ENCODE measurements around the gene PPP6C. TPM values are rescaled to one million over a fixed set of nuclear protein-coding genes. Genes with fewer than 3 reads are reported as not detected.
"Not testable (repeated sequence)": the region's sequence is repeated elsewhere in the genome, so short reads cannot be mapped to it uniquely, and the experiment has no call there.

PPP6C gene
- polyA plus RNA-seq, 1 experiment = 7.7 TPM

GRCh38 chr9:125125523-125125922 lies 64.1 kb downstream of the PPP6C start:
- Histone ChIP-seq H3K4me3 (ENCODE audit: low read depth, low read length) (no peak overlapping the region), H3K27me3 (ENCODE audit: control insufficient read depth, insufficient read depth, low read length) (no peaks in the 10 kb centered on the region), H3K36me3 (ENCODE audit: control insufficient read depth, insufficient read depth, low read length) (no peaks in the 10 kb centered on the region)
- POLR2A ChIA-PET = interaction anchor here (0.5 to 0.6 kb wide), 2 partner anchors 11 to 1189 kb away, joined by 3 read pairs; no protein-coding TSS in a partner anchor
- CTCF ChIA-PET = interaction anchor here (0.6 to 1.3 kb wide), 4 partner anchors 8 to 236 kb away, joined by 3 to 5 read pairs (median 4); no protein-coding TSS in a partner anchor
- TF ChIP-seq, protein P1, sequence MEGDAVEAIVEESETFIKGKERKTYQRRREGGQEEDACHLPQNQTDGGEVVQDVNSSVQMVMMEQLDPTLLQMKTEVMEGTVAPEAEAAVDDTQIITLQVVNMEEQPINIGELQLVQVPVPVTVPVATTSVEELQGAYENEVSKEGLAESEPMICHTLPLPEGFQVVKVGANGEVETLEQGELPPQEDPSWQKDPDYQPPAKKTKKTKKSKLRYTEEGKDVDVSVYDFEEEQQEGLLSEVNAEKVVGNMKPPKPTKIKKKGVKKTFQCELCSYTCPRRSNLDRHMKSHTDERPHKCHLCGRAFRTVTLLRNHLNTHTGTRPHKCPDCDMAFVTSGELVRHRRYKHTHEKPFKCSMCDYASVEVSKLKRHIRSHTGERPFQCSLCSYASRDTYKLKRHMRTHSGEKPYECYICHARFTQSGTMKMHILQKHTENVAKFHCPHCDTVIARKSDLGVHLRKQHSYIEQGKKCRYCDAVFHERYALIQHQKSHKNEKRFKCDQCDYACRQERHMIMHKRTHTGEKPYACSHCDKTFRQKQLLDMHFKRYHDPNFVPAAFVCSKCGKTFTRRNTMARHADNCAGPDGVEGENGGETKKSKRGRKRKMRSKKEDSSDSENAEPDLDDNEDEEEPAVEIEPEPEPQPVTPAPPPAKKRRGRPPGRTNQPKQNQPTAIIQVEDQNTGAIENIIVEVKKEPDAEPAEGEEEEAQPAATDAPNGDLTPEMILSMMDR (IDR thresholded peaks at IDR 0.05; ENCODE audit: insufficient read depth, low read depth, low read length) = no peak
- DNase-seq (ENCODE audit: low read depth) = no peak

DNA sequence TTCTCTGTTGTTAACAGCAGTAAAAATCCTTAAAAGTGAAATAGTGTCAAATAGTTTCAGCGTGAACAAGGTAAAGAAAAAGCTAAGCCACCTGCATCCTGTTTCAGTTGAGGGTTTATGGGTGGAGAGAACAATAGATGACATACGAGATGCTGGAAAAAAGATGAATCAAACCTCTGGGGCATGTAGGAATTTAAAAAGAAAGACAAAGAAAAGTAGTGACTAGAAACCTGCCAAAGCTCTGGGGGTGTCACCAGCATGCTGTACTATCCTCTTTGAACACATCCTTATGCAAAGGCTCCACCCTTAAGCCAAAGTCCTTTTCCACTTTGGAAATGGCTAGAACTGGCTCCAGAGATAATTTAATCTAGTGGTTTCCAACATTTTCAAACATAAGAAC lies 68.5 kb downstream of the PPP6C start:
- Histone ChIP-seq H3K36me3 (ENCODE audit: control insufficient read depth, insufficient read depth, low read length) (no peaks in the 10 kb centered on the region), H3K4me3 (ENCODE audit: low read depth, low read length) (no peak overlapping the region), H3K27me3 (ENCODE audit: control insufficient read depth, insufficient read depth, low read length) (no peaks in the 10 kb centered on the region)
- TF ChIP-seq, protein P1 (IDR thresholded peaks at IDR 0.05; ENCODE audit: insufficient read depth, low read depth, low read length) = no peak
- ChIA-PET CTCF (no interaction called here), POLR2A (no interaction called here)
- DNase-seq (ENCODE audit: low read depth) = no peak

DNA sequence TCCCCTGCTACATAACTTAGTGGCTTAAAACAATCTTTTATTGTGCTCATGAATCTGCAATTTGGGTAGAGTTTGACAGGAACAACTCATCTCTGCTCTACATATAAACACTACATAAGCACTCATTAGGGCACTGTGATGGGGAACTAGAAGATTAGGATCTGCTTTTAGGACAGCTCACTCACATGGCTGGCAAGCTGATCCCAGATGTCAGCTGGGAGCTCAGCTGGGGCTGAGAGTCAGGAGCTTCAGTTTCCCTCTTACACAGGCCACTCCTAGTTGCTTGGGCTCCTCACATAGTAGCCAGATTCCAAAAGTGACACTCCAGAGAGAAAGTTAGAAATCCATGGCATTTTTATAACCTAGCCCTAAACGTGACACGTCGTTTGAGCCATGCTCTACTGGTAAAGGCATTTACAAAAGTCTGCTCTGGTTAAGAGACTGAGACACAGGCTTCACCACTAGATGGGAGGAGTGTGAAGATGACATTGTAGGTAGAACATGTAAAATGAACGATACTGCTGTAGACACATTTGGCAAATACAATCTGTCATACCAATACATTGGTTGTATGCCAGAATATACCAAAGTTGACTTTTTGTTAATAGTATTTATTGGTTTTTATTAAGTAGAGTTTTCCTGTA lies 69.8 kb downstream of the PPP6C start:
- Histone ChIP-seq H3K36me3 (ENCODE audit: control insufficient read depth, insufficient read depth, low read length) (no peaks in the 10 kb centered on the region), H3K27me3 (ENCODE audit: control insufficient read depth, insufficient read depth, low read length) (no peaks in the 10 kb centered on the region), H3K4me3 (ENCODE audit: low read depth, low read length) (no peak overlapping the region)
- DNase-seq (ENCODE audit: low read depth) = peak; percentile 67
- POLR2A ChIA-PET = no interaction called here
- TF ChIP-seq, protein P1 (IDR thresholded peaks at IDR 0.05; ENCODE audit: insufficient read depth, low read depth, low read length) = peak; percentile 31
- CTCF ChIA-PET = interaction anchor here (0.6 kb wide), 1 partner anchor 10 kb away, joined by 4 read pairs; no protein-coding TSS in a partner anchor

- H3K27me3 ChIP-seq (ENCODE audit: control insufficient read depth, insufficient read depth, low read length); H3K4me3 ChIP-seq (ENCODE audit: low read depth, low read length); POLR2A ChIA-PET; H3K36me3 ChIP-seq (ENCODE audit: control insufficient read depth, insufficient read depth, low read length); DNase-seq (ENCODE audit: low read depth): not testable (repeated sequence)
- CTCF ChIA-PET = interaction anchor here (0.7 kb wide), 1 partner anchor 25 kb away, joined by 3 read pairs; no protein-coding TSS in a partner anchor
Measured at GRCh38 chr9:125118696-125119095, 70.9 kb downstream of the PPP6C start.

GRCh38 chr9:125114503-125114902 lies 75.1 kb downstream of the PPP6C start:
- DNase-seq (ENCODE audit: low read depth) = not testable (repeated sequence)
- CTCF ChIA-PET = interaction anchor here (1.1 kb wide), 1 partner anchor 12 kb away, joined by 5 read pairs; no protein-coding TSS in a partner anchor
- POLR2A ChIA-PET = interaction anchor here (0.7 kb wide), 1 partner anchor 11 kb away, joined by 3 read pairs; no protein-coding TSS in a partner anchor

DNA sequence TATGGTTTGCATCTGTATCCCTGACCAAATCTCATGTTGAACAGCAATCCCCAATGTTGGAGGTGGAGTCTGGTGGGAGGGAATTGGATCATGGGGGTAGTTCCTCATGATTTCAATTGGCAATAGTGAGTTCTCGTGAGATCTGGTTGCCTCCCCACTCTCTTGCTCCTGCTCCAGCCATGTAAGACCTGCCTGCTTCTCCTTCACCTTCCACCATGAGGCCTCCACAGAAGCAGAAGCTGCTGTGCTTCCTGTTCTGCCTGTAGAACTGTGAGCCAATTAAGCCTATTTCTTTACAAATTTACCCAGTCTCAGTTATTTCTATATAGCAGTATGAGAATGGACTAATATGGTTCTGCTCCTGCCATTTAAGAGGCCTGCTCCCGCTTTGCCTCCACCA lies 79.1 kb downstream of the PPP6C start:
- TF ChIP-seq, protein P1 (IDR thresholded peaks at IDR 0.05; ENCODE audit: insufficient read depth, low read depth, low read length) = no peak
- Histone ChIP-seq H3K36me3 (ENCODE audit: control insufficient read depth, insufficient read depth, low read length) (no peaks in the 10 kb centered on the region), H3K27me3 (ENCODE audit: control insufficient read depth, insufficient read depth, low read length) (no peaks in the 10 kb centered on the region), H3K4me3 (ENCODE audit: low read depth, low read length) (no peak overlapping the region)
- ChIA-PET POLR2A (no interaction called here), CTCF (no interaction called here)
- no peak for DNase-seq (ENCODE audit: low read depth)

More at GRCh38 chr9:125114503-125114902, 75.1 kb downstream of the PPP6C start:
- not testable (repeated sequence) for H3K4me3 ChIP-seq (ENCODE audit: low read depth, low read length); H3K36me3 ChIP-seq (ENCODE audit: control insufficient read depth, insufficient read depth, low read length); H3K27me3 ChIP-seq (ENCODE audit: control insufficient read depth, insufficient read depth, low read length)

DNA sequence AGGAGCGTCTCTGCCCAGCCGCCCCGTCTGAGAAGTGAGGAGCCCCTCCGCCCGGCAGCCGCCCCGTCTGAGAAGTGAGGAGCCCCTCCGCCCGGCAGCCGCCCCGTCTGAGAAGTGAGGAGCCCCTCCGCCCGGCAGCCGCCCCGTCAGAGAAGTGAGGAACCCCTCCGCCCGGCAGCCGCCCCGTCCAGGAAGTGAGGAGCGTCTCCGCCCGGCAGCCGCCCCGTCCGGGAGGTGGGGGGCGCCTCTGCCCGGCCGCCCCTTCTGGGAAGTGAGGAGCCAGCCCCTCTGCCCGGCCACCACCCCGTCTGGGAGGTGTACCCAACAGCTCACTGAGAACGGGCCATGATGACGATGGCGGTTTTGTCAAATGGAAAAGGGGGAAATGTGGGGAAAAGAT lies 81.1 kb downstream of the PPP6C start:
- CTCF ChIA-PET; H3K4me3 ChIP-seq (ENCODE audit: low read depth, low read length); POLR2A ChIA-PET; H3K36me3 ChIP-seq (ENCODE audit: control insufficient read depth, insufficient read depth, low read length); DNase-seq (ENCODE audit: low read depth); H3K27me3 ChIP-seq (ENCODE audit: control insufficient read depth, insufficient read depth, low read length): not testable (repeated sequence)

Data from BJ (cell line).